GM18526 (cell line): ENCODE data around the gene GAD1.

Experiments
- POLR2A ChIP-seq: IDR thresholded peaks from 3 replicates; pipeline ENCODE4 v1.6.1; 2011; ENCODE audit not compliant: insufficient read length; ENCODE audit errors: extremely low read depth

The GAD1 gene

GRCh38 chr2:170814533-170815230 lies 2.0 kb upstream of the GAD1 start:
- no peak for TF ChIP-seq POLR2A

GRCh38 chr2:170815311-170815710 lies 1.4 kb upstream of the GAD1 start:
- no peak for TF ChIP-seq POLR2A

- TF ChIP-seq POLR2A: no peak
These were observed 762 bp upstream of the GAD1 start for GRCh38 chr2:170815746-170816503.

- no peak for TF ChIP-seq POLR2A
These were observed 677 bp downstream of the GAD1 start for GRCh38 chr2:170817093-170818035.

GRCh38 chr2:170818036-170818751 lies 1.5 kb downstream of the GAD1 start:
- no peak for TF ChIP-seq POLR2A

- TF ChIP-seq POLR2A: no peak
These were observed 2.2 kb downstream of the GAD1 start for GRCh38 chr2:170818752-170819470.

GRCh38 chr2:170819680-170820664 lies 3.3 kb downstream of the GAD1 start:
- no peak for TF ChIP-seq POLR2A

- no peak for TF ChIP-seq POLR2A
These were observed 4.3 kb downstream of the GAD1 start for GRCh38 chr2:170820757-170821530.

GRCh38 chr2:170821531-170822289 lies 5.0 kb downstream of the GAD1 start:
- no peak for TF ChIP-seq POLR2A

GRCh38 chr2:170822290-170823087 lies 5.8 kb downstream of the GAD1 start:
- no peak for TF ChIP-seq POLR2A

GRCh38 chr2:170823088-170823897 lies 6.6 kb downstream of the GAD1 start:
- no peak for TF ChIP-seq POLR2A
